ENCODE measurements around the gene BRAF. TPM values are rescaled to one million over a fixed set of nuclear protein-coding genes. Genes with fewer than 3 reads are reported as not detected.
A peak's percentile ranks its signal among the peaks of the same experiment; 100 is the strongest.
"Not testable (repeated sequence)": the region's sequence is repeated elsewhere in the genome, so short reads cannot be mapped to it uniquely, and the experiment has no call there.

Gene BRAF
- total RNA-seq, 2 donors from 2014 or later: 19.4 to 33.5 TPM

DNA sequence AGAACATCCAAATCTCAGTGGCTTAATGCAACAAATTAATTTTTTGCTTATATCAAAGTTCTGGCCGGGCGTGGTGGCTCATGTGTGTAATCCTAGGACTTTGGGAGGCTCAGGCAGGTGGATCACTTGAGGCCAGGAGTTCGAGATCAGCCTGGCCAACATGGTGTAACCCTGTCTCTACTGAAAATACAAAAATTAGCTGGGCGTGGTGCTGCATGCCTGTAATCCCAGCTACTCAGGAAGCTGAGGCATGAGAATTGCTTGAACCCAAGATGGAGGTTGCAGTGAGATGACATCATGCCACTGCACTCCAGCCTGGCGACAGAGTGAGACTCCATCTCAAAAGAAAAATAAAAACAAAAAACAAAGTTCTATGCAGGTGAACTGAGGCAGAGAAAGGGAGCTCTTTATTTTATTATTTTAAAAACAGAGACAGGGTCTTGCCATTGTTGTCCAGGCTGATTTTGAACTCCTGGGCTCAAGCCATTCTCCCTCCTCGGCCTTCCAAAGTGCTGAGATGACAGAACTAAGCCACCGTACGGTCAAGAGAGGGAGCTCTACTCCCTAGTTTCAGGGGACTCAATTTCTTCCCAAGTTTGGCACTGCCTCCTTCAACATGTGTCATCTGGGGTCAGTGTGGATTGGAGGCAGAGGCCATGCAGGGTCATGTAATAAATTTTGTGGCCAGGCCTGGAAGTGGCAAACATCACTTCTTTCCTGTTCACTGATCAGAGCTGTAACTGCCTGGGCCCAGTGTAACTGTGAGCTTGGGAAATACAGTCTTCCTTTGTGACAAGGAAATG is 249.6 kb downstream of the BRAF start:
- DNase-seq (ENCODE audit: low spot score in 2 of 2) (no peak), ATAC-seq (no peak)
- Mint-ChIP-seq H3K9me3 (no peaks in the 10 kb centered on the region), H3K27ac (peak overlapping the region in 1 of 2 donors; percentile 65), H3K36me3 (peaks cover 0 to 6% of the 10 kb centered on the region in 2 donors)

DNA sequence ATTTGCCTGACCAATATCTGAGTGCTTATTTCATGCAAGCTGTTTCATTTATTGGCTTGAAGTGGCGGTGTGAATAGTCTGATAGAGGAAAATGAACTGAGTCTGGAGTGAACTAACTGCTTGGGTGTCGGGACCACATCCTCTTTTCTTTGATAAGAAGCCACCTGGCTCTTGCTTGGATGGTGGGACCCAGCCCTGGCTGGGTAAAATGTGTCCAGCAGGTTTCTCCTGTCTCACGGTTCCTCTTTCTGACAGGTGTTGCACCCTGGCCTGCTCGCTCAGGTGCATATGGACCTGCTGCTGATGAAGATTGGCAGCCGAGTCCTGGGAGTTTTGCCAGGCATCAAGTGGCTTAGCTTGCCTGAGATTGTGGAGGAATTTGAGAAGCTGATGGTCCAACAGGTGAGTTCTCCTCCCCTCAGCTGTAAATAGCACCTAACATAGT is 250.4 kb downstream of the BRAF start:
- no peak for ATAC-seq
- no peak for DNase-seq (ENCODE audit: low spot score in 2 of 2)
- Mint-ChIP-seq H3K27ac (peak overlapping the region in 1 of 2 donors; percentile 65), H3K36me3 (peaks cover 0 to 6% of the 10 kb centered on the region in 2 donors), H3K9me3 (no peaks in the 10 kb centered on the region)

DNA sequence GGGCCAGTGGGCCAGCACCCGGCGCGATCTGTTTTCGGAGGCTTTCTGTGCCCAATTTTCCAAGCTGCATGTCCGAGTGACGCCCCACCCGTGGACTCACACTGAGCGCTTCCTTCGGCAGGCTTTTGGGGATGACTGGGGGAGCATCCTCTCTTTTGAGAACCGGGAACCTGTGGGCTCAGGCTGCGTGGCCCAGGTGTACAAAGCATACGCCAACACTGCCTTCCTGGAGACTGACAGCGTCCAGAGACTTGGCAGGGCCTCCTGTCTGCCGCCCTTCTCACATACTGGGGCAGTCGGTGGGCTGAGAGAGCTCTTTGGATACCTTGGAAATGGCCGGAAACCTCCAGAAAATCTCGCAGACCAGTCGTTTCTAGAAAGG is 251.0 kb downstream of the BRAF start:
- peak overlapping the region; percentile 78 to 85 for H3K27ac Mint-ChIP-seq
- ATAC-seq: peak in 1 of 2 donors; percentile 2

DNA sequence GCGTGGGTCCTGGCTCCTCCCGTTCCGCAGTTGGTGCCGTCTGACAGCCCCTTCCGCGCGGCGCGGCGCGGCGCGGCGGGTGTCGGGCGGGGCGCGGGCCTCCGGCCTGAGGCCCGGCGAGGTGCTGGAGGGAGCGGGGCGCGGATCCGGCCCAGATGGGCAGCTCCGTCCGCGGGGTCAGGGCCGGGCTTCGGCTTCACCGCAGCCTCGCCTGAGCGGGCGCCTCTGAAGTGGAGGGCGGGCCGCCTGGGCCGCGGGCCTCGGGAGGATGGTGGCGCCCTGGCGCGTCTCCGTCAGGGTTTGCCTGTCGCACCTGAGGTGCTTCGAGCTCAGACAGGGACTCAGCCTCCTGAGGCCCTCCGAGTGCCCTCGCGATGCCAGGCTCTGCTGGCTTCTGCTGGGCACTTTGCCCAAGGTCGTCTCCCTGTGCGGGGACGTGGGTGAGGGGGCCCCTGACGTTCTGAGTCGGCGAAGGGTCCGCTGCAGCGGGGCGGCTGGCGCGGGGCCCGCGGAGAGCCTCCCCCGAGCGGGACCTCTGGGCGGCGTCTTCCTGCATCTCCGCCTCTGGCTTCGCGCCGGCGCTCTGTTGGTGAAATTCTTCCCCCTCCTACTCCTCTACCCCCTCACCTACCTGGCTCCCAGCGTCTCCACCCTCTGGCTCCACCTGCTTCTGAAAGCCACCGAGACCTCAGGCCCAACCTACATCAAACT is 251.5 kb downstream of the BRAF start:
- Mint-ChIP-seq H3K36me3 (no peaks in the 10 kb centered on the region), H3K9me3 (no peaks in the 10 kb centered on the region), H3K27ac (peak overlapping the region; percentile 78 to 85)
- ATAC-seq (peak; percentile 78 to 81), DNase-seq (ENCODE audit: low spot score in 2 of 2) (peak; percentile 65 to 68)

More for the DNA sequence above, 251.0 kb downstream of the BRAF start:
- no peaks in the 10 kb centered on the region for H3K9me3 Mint-ChIP-seq
- H3K36me3 Mint-ChIP-seq: no peaks in the 10 kb centered on the region
- DNase-seq (ENCODE audit: low spot score in 2 of 2): peak in 1 of 2 donors; percentile 8

DNA sequence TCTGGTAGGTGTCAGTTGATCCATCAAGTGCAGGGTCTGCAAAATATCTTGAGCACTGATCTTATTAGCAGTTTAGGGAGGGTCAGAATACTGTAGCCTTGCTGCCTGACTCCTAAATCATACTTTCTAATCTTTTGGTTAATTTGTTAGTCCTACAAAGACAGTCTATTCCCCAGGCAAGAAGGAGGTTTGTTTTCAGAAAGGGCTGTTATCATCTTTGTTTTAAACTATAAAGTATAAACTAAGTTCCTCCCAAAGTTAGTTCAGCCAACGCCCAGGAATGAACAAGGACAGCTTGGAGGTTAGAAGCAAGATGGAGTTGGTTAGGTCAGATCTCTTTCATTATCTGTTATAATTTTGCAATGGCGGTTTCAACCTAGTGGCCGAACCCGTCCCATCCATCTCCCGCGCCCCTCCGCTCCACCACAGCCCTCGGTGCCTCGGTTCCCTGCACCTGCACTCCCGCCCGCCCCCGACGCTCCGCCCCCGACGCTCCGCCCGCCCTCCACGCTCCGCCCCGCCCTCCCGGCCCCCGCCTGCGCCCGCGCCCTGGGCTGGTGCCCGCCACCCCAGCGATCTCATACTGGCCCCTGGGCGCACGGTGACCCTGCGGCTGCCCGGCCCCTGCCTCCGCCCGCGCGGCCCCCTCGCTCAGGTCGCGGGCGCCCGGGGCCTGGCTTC is 252.2 kb downstream of the BRAF start, which contains the start of gene ADCK2:
TSS of gene ADCK2 (plus strand) at position 564 of the 681 bp plus-strand sequence. CDS start 386 bp downstream, outside the sequence.
- DNase-seq (ENCODE audit: low spot score in 2 of 2): peak in 1 of 2 donors; percentile 61

DNA sequence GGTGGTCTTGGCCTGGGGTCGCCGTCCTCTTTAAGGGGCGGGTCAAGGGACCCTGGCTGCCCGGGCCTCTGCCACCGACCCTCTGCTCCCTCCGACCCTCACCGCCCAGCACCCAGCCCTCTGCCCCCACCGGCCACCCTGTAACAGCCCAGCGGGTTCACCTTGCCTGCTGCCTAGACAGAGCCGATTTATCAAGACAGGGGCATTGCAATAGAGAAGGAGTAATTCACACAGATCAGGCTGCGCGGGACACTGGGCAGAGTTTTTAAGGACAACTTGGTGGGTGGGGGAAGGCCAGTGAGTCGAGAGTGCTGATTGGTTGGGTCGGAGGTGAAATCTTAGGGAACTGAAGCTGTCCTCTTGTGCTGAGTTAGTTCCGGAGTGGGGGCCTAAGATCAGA is 252.8 kb downstream of the BRAF start:
- H3K27ac Mint-ChIP-seq: peak overlapping the region in 1 of 2 donors; percentile 64
- no peaks in the 10 kb centered on the region for H3K9me3 Mint-ChIP-seq
- no peak for DNase-seq (ENCODE audit: low spot score in 2 of 2)
- ATAC-seq: no peak
- H3K36me3 Mint-ChIP-seq: no peaks in the 10 kb centered on the region

More for the DNA sequence above, 252.2 kb downstream of the BRAF start, which contains the start of gene ADCK2:
- Mint-ChIP-seq H3K9me3 (no peaks in the 10 kb centered on the region), H3K27ac (peak within 1 kb of the TSS; percentile 78 to 85), H3K36me3 (no peaks in the 10 kb centered on the region)
- peak; percentile 82 for ATAC-seq

DNA sequence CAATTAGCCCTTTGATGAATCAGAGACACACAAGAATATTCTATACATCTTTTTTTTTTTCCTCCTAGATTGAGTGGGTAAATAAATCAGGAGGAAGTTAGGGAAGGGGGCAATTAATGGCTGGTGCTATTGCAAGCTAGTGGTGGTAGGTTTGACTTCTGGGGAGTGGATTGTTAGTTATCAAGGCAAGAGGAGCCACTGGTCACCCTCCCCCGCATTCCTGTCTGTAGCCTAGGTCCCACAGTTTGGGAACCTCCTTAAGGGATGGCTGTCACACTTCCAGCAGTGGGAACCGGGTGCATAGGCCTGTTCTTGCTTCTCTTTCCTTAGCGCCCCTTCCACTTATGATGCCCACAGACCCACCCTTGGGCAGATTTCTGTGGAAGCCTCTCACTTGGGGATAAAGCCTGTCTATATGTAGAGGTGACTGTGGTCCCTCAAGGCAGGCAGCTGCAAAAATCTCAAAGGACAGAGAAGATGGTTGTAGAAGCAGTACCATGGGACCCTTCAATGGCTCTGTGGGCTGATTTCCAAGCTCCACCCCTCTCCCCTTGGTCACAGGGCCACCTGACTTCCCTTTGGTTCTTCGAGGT is 254.3 kb downstream of the BRAF start:
- H3K27ac Mint-ChIP-seq: no peak overlapping the region
- H3K9me3 Mint-ChIP-seq: no peaks in the 10 kb centered on the region
- H3K36me3 Mint-ChIP-seq: no peaks in the 10 kb centered on the region
- DNase-seq (ENCODE audit: low spot score in 2 of 2): no peak
- no peak for ATAC-seq

DNA sequence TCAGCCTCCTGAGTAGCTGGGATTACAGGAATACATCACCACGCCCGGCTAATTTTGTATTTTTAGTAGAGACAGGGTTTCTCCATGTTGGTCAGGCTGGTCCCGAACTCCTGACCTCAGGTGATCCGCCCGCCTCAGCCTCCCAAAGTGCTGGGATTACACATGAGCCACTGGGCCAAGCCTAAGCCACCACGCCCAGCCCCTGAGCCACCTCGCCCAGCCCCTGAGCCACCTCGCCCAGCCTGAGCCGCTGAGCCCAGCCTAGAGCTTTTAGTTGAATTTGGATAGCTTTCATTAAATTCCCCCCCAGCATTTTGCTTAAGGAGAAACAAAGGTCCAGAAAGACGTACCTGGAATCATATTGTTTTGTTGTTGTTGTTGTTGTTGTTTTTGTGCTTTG is 254.9 kb downstream of the BRAF start:
- not testable (repeated sequence) for DNase-seq (ENCODE audit: low spot score in 2 of 2); H3K27ac Mint-ChIP-seq; ATAC-seq; H3K36me3 Mint-ChIP-seq; H3K9me3 Mint-ChIP-seq

DNA sequence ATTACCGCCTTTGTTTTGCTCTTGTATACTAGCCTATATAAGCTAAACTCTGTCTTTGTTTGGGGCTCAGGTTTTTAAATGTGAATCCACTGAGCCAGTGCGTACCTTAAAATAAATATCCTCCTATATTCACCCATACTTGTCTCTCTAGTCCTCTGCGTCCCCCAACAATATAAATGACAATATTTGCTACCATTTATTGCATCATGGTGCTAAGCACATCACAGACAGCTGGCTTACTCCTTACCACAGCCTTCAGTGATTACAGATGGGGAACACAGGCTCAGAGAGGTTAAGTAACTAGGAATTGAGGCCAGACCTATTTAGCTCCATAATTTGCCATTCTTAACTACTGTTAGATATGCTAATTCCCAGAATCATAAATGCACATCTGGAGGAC is 255.4 kb downstream of the BRAF start:
- no peaks in the 10 kb centered on the region for H3K9me3 Mint-ChIP-seq
- ATAC-seq (no peak), DNase-seq (ENCODE audit: low spot score in 2 of 2) (no peak)
- H3K27ac Mint-ChIP-seq: no peak overlapping the region
- peaks cover 0 to 7% of the 10 kb centered on the region in 2 donors for H3K36me3 Mint-ChIP-seq

Other genes starting within 250 kb of the BRAF start
- gene NDUFB2, start 228.2 kb downstream of the BRAF start, total RNA-seq: 100 to 1,000 TPM; 128 to 147 TPM
- 100 to 1,000 TPM in 1 of 2 donors, 10 to 100 TPM in 1; 73.9 to 101 TPM for gene MRPS33, start 90.0 kb upstream of the BRAF start, total RNA-seq
- under 1 TPM; 0.18 to 0.25 TPM for gene TMEM178B, start 149.1 kb upstream of the BRAF start, total RNA-seq

Measured in activated naive CD4-positive, alpha-beta T cell treated with anti-CD3 and anti-CD28 coated beads, Interleukin-2, amount 50 U/mL, for 72 hours (primary cell).